ENCODE results near the gene PIGZ.

The PIGZ gene

GRCh38 chr3:197011780-197012539, 43.3 kb upstream of the PIGZ start:
- DNase-seq (ENCODE audit: low read depth): no peak
- no peak overlapping the region for H3K4me3 ChIP-seq (ENCODE audit: low read depth, low read length)
- no peak for TF ChIP-seq CTCF (conservative IDR thresholded peaks at IDR 0.05; ENCODE audit: low read depth, low read length)

DNA sequence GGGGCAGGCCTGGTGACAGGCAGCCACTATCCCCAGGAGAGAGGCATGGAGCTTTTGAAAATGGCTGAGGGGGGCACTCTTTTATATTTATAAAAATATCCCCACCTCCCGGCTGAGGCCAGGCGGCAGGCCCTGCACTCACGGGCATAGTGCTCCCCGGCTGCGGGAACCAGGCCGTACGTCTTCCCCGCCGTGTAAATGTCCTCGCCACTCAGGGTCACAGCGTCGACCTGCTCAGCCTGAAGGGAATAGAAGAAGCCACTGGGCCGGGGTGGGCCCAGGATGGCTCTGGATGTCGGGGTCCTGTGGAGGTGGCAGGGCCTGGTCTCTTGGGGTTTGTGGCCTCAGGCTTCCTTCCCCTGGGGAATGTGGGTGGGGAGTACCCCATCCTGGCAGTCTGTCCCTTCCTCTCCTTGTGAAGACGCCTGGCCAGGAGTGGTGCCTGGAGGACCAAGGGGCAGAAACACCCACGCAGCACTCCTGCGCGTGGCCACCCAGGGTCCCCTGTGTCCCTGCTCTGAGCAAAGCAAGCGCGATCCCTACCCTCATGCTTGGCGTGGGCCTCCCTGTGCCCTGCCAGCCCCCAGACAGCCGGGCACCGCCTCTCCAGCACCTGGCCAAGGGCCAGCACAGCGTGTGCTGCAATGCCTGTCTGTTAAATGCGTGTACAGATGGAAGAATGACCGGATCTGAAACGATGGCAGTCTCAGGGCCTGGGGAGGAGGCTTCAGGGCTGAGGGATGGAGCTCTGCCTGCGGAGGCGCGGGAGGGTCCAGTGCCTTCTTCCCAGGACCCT, 42.1 kb upstream of the PIGZ start:
- no peak overlapping the region for H3K4me3 ChIP-seq (ENCODE audit: low read depth, low read length)
- DNase-seq (ENCODE audit: low read depth): no peak

GRCh38 chr3:197009532-197010019, 40.9 kb upstream of the PIGZ start:
- DNase-seq (ENCODE audit: low read depth): no peak
- TF ChIP-seq CTCF (conservative IDR thresholded peaks at IDR 0.05; ENCODE audit: low read depth, low read length): no peak
- H3K4me3 ChIP-seq (ENCODE audit: low read depth, low read length): no peak overlapping the region

More for the DNA sequence above, 42.1 kb upstream of the PIGZ start:
- no peak for TF ChIP-seq CTCF (conservative IDR thresholded peaks at IDR 0.05; ENCODE audit: low read depth, low read length)

DNA sequence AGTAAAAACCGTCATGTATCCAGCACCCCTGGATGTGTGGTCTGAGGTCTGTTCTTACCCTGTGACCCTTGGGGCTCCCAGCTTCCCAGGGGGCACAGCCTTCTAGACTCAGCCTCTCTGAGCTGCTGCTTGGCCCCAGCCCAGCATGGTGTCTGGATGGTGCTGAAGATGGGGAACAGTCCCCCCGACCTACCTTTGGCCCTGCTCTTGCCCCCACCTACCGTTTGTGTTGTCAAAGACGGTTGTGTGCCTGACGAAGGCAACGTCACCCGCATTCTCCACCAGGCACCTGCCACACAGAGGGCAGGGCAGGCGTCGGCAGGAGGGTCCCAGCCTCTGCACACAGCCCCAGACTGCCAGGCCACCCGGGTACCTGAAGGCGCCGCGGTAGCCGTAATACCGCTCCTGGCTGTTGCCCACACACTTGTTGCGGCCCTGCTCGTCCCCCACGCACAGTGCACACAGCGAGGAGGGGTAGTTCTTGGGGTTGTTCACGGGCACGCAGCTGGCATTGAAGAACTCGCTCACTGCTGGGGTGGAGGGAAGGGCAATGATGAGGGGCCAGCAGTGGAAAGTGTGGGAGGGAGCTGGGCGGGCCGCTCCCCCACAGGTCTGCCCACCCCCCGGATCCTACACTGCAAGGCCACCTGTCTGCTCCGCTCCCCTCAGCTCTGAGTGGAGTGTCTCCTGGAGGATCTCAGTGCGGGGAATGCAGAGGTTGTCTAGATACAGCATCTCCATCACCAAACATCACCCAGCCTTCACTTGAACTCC, 40.0 kb upstream of the PIGZ start:
- H3K4me3 ChIP-seq (ENCODE audit: low read depth, low read length): no peak overlapping the region
- no peak for TF ChIP-seq CTCF (conservative IDR thresholded peaks at IDR 0.05; ENCODE audit: low read depth, low read length)
- no peak for DNase-seq (ENCODE audit: low read depth)

GRCh38 chr3:197007953-197008352, 39.3 kb upstream of the PIGZ start:
- TF ChIP-seq CTCF (conservative IDR thresholded peaks at IDR 0.05; ENCODE audit: low read depth, low read length): no peak
- DNase-seq (ENCODE audit: low read depth): no peak
- no peak overlapping the region for H3K4me3 ChIP-seq (ENCODE audit: low read depth, low read length)

- TF ChIP-seq CTCF (conservative IDR thresholded peaks at IDR 0.05; ENCODE audit: low read depth, low read length): no peak
- H3K4me3 ChIP-seq (ENCODE audit: low read depth, low read length): no peak overlapping the region
Observed at GRCh38 chr3:197007296-197007940, 38.8 kb upstream of the PIGZ start.

More at GRCh38 chr3:197007296-197007940, 38.8 kb upstream of the PIGZ start:
- DNase-seq (ENCODE audit: low read depth): no peak

All from choroid plexus epithelial cell (primary cell).